Measurements from ENCODE around the gene CHN2. TPM values are rescaled to one million over a fixed set of nuclear protein-coding genes. Genes with fewer than 3 reads are reported as not detected.

CHN2 gene
- total and polyA plus RNA-seq, 8 donors, result 2.8 to 8.9 (median 4.3) TPM

DNA sequence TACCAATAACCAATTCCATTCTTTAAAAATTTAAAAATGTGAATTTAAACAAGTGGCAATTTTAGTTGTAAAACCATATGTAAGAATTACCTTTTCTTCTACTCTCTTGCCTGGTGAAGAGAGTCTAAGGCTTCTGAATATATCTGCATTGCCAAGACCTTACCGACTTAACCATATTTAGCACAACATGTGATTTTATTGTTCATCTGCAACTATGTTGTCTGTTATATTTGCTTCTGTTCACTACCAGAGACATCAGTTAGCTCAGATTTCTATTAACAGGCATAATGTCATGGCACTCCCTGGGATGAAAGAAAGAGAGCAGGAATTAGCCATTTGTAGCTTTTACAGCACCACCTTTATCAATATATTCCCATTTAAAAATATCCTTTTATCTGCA lies 55.3 kb downstream of the CHN2 start:
- ATAC-seq (no peak), DNase-seq (no peak)
- no peaks in the 10 kb centered on the region for H3K9me3 ChIP-seq
- H3K27ac ChIP-seq, result no peak overlapping the region
- H3K4me1 ChIP-seq, result peaks cover 0 to 11% of the 10 kb centered on the region in 2 donors
- intact Hi-C loops (cut with DNase I), result no loop called here
- TF ChIP-seq, protein P1, sequence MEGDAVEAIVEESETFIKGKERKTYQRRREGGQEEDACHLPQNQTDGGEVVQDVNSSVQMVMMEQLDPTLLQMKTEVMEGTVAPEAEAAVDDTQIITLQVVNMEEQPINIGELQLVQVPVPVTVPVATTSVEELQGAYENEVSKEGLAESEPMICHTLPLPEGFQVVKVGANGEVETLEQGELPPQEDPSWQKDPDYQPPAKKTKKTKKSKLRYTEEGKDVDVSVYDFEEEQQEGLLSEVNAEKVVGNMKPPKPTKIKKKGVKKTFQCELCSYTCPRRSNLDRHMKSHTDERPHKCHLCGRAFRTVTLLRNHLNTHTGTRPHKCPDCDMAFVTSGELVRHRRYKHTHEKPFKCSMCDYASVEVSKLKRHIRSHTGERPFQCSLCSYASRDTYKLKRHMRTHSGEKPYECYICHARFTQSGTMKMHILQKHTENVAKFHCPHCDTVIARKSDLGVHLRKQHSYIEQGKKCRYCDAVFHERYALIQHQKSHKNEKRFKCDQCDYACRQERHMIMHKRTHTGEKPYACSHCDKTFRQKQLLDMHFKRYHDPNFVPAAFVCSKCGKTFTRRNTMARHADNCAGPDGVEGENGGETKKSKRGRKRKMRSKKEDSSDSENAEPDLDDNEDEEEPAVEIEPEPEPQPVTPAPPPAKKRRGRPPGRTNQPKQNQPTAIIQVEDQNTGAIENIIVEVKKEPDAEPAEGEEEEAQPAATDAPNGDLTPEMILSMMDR (IDR thresholded peaks at IDR 0.05), result no peak
- H3K4me3 ChIP-seq, result no peak overlapping the region
- H3K27me3 ChIP-seq, result no peaks in the 10 kb centered on the region
- H3K36me3 ChIP-seq, result no peaks in the 10 kb centered on the region

DNA sequence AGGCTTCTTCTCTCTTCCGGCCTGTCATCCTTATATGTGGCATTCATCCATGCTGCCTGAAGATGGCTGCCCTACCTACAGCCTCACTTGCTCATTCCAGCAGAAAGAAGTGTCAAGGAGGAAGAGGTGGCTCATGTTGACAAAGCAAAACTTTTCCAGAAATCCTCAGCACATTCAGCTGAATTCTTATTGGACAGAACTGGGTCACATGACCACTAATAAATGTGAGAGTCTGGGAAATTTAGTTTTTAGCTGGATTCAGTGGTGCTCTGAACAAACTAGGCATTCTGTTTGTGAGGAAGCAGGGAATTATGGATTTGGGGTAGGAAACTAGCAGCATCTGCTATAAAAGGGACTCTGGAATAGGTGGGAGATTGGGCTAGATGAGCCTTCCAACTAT lies 58.6 kb downstream of the CHN2 start:
- TF ChIP-seq, protein P1 (IDR thresholded peaks at IDR 0.05), result no peak
- ATAC-seq, result no peak
- no peak for DNase-seq
- intact Hi-C loops (cut with DNase I), result no loop called here
- Histone ChIP-seq H3K4me3 (no peak overlapping the region), H3K36me3 (no peaks in the 10 kb centered on the region), H3K27me3 (no peaks in the 10 kb centered on the region), H3K4me1 (peaks cover 0 to 11% of the 10 kb centered on the region in 2 donors), H3K9me3 (no peaks in the 10 kb centered on the region), H3K27ac (no peak overlapping the region)

DNA sequence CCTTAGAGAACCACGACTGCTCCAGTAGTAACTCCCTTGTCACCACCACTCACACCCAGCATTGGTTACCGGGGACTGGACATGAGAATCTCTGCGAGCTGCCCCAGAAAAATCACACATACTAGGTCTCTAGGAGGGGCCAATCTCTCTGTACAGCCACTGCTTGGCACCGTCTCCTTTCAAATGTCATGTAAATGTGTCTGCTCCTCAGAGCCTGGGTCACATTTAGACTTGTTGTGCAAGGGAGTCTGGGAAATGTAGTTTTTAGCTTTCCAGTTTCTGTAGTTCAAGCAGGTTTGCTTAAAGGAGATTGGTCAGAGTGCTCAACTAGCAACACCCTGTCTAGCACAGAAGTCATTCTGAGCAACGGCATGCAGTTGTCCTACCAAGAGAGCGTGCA lies 60.0 kb downstream of the CHN2 start:
- DNase-seq (no peak), ATAC-seq (no peak)
- peaks cover 0 to 4% of the 10 kb centered on the region in 2 donors for H3K4me1 ChIP-seq
- H3K27me3 ChIP-seq, result no peaks in the 10 kb centered on the region
- H3K4me3 ChIP-seq, result no peak overlapping the region
- TF ChIP-seq, protein P1 (IDR thresholded peaks at IDR 0.05), result no peak
- no peaks in the 10 kb centered on the region for H3K9me3 ChIP-seq
- H3K36me3 ChIP-seq, result no peaks in the 10 kb centered on the region
- intact Hi-C loops (cut with DNase I), result no loop called here
- H3K27ac ChIP-seq, result no peak overlapping the region

DNA sequence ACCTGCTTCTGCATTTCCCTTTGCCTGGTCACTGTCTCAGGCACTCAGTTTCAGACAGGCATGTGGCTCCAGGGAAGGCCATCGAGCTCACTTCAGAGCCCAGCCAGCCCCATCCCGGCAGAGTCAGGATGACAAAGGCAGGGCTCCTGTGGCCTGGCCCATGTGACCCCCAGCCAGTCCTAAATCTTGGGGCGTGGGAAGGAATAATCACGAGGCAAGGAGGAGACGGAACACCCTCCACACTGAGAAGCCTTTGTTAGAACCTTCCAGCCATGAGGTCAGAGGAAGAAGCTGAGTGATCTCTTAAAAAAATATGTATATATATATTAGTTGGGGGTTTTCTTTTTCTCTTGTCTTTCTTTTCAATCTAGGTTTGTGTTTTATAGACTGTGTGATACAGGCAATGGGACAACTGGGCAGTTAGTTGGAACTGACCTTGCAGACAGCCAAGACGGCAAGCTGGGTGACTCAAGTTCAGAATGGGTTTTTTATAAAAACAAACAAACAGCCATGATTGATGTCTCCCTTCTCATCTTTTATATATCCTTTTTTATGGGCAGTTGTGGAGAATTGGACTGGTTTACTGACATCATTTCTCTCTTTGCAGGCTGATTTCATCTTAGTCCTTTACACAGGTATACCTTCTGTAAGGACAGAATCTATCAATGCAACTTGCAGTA lies 60.8 kb downstream of the CHN2 start:
- H3K36me3 ChIP-seq, result no peaks in the 10 kb centered on the region
- H3K4me3 ChIP-seq, result no peak overlapping the region
- H3K9me3 ChIP-seq, result no peaks in the 10 kb centered on the region
- no peak overlapping the region for H3K27ac ChIP-seq
- ATAC-seq, result no peak
- TF ChIP-seq, protein P1 (IDR thresholded peaks at IDR 0.05), result no peak
- no peaks in the 10 kb centered on the region for H3K27me3 ChIP-seq
- H3K4me1 ChIP-seq, result peaks cover 0 to 2% of the 10 kb centered on the region in 2 donors
- DNase-seq, result no peak
- intact Hi-C loops (cut with DNase I), result no loop called here

DNA sequence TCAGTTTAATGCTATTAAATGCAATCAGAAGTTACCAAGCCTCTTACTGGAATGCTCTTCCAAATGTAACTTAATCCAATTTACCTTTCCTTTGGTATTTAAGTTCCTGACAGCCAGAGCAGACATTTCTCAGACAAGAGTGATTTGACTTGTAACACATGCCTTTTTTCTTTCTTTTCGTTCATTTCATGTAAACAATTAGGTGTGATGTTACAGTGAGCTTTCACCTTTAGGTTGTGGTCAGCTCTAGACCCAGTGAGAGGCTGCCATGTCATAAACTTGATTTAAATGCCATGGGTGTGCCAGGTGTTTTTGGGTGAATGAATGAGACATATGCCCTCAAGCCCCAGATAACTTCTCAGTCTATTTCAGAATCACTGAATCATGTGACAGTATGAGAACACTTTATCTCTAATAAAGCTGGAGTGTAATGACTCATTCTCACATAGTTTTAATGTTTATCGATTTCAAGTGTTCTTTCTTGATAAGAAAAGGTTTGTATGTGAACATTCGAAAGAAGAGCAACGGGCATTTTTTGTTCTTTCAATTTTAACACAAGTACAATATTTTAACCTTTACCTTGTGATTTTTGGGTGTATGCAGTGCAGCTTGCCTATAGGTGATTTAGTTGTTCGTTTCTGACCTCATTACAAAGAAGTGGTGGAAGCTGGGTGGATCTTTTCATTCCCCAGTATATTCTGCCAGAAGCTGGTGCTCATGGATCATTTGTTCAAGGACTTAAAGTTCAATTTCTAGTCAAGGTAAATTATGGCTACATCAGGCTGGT lies 61.5 kb downstream of the CHN2 start:
- Histone ChIP-seq H3K4me1 (no peaks in the 10 kb centered on the region), H3K4me3 (no peak overlapping the region), H3K27ac (no peak overlapping the region), H3K9me3 (no peaks in the 10 kb centered on the region), H3K27me3 (no peaks in the 10 kb centered on the region), H3K36me3 (no peaks in the 10 kb centered on the region)
- intact Hi-C loops (cut with DNase I), result no loop called here
- DNase-seq (no peak), ATAC-seq (peak; percentile 84)
- TF ChIP-seq, protein P1 (IDR thresholded peaks at IDR 0.05), result no peak
